SK-N-SH (cell line): ENCODE data around the gene DERA.

Experiments
- CHD2 ChIP-seq: fragments of 150-350 bp; IDR thresholded peaks from 2 replicates; pipeline ENCODE4 v1.6.1; 2018; ENCODE audit warnings: low read length; ENCODE audit not compliant: partially characterized antibody
- FOSL2 ChIP-seq: IDR thresholded peaks from 2 replicates; pipeline ENCODE4 v1.4.0; 2012; ENCODE audit warnings: low read depth, mild to moderate bottlenecking, moderate library complexity, borderline replicate concordance
- FOXJ3 ChIP-seq: sonication (generic); formaldehyde crosslinking; IDR thresholded peaks from 2 replicates; pipeline ENCODE4 v1.5.1; 2020; ENCODE audit warnings: mild to moderate bottlenecking, missing genetic modification reagents
- MEF2A ChIP-seq: IDR thresholded peaks from 2 replicates; pipeline ENCODE4 v1.4.0; 2012; ENCODE audit warnings: low read depth, borderline replicate concordance
- RCOR1 ChIP-seq: fragments of 150-350 bp; IDR thresholded peaks from 2 replicates; pipeline ENCODE4 v1.6.1; 2017; ENCODE audit warnings: antibody characterized with exemption, low read length
- REST ChIP-seq: IDR thresholded peaks from 2 replicates; pipeline ENCODE4 v1.6.1; 2012; ENCODE audit warnings: mild to moderate bottlenecking, low read depth, low read length, moderate library complexity
- SIN3A ChIP-seq: IDR thresholded peaks from 2 replicates; pipeline ENCODE4 v1.6.1; 2012; ENCODE audit warnings: low read depth, mild to moderate bottlenecking, low read length, moderate library complexity, borderline replicate concordance
- SMC3 ChIP-seq: IDR thresholded peaks from 2 replicates; pipeline ENCODE4 v1.6.1; 2012; ENCODE audit warnings: low read depth, low read length, improper control_type of control experiment
- TAF1 ChIP-seq: IDR thresholded peaks from 2 replicates; pipeline ENCODE4 v1.6.1; 2012; ENCODE audit warnings: low read depth, mild to moderate bottlenecking, low read length, moderate library complexity, borderline replicate concordance
- TCF12 ChIP-seq: IDR thresholded peaks from 2 replicates; pipeline ENCODE4 v1.4.0; 2012
- TEAD4 ChIP-seq: IDR thresholded peaks from 2 replicates; pipeline ENCODE4 v1.4.0; 2012; ENCODE audit warnings: mild to moderate bottlenecking, borderline replicate concordance; ENCODE audit not compliant: insufficient read depth
- TF ChIP-seq, protein P1 (sequence below): fragments of 200-600 bp; sonication (generic); IDR thresholded peaks from 2 replicates; pipeline ENCODE4 v1.6.1; 2017; ENCODE audit warnings: antibody characterized with exemption, mild to moderate bottlenecking, moderate library complexity
- TF ChIP-seq, protein P2 (sequence below): fragments of 150-350 bp; IDR thresholded peaks from 2 replicates; pipeline ENCODE4 v1.6.1; 2017; ENCODE audit warnings: antibody characterized with exemption, low read length, low read depth, borderline replicate concordance
- TF ChIP-seq, protein P3 (sequence below): IDR thresholded peaks from 2 replicates; pipeline ENCODE4 v1.4.0; 2012; ENCODE audit warnings: low read depth, borderline replicate concordance

- TF ChIP-seq TCF12 (no peak), SIN3A (no peak), SMC3 (no peak), FOSL2 (no peak), REST (no peak), TAF1 (no peak), MEF2A (no peak), CHD2 (no peak), RCOR1 (no peak), FOXJ3 (CRISPR knock-in tag) (no peak), TEAD4 (no peak)
- TF ChIP-seq, protein P1, sequence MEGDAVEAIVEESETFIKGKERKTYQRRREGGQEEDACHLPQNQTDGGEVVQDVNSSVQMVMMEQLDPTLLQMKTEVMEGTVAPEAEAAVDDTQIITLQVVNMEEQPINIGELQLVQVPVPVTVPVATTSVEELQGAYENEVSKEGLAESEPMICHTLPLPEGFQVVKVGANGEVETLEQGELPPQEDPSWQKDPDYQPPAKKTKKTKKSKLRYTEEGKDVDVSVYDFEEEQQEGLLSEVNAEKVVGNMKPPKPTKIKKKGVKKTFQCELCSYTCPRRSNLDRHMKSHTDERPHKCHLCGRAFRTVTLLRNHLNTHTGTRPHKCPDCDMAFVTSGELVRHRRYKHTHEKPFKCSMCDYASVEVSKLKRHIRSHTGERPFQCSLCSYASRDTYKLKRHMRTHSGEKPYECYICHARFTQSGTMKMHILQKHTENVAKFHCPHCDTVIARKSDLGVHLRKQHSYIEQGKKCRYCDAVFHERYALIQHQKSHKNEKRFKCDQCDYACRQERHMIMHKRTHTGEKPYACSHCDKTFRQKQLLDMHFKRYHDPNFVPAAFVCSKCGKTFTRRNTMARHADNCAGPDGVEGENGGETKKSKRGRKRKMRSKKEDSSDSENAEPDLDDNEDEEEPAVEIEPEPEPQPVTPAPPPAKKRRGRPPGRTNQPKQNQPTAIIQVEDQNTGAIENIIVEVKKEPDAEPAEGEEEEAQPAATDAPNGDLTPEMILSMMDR: no peak
- TF ChIP-seq, protein P2, sequence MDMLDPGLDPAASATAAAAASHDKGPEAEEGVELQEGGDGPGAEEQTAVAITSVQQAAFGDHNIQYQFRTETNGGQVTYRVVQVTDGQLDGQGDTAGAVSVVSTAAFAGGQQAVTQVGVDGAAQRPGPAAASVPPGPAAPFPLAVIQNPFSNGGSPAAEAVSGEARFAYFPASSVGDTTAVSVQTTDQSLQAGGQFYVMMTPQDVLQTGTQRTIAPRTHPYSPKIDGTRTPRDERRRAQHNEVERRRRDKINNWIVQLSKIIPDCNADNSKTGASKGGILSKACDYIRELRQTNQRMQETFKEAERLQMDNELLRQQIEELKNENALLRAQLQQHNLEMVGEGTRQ: no peak
- TF ChIP-seq, protein P3, sequence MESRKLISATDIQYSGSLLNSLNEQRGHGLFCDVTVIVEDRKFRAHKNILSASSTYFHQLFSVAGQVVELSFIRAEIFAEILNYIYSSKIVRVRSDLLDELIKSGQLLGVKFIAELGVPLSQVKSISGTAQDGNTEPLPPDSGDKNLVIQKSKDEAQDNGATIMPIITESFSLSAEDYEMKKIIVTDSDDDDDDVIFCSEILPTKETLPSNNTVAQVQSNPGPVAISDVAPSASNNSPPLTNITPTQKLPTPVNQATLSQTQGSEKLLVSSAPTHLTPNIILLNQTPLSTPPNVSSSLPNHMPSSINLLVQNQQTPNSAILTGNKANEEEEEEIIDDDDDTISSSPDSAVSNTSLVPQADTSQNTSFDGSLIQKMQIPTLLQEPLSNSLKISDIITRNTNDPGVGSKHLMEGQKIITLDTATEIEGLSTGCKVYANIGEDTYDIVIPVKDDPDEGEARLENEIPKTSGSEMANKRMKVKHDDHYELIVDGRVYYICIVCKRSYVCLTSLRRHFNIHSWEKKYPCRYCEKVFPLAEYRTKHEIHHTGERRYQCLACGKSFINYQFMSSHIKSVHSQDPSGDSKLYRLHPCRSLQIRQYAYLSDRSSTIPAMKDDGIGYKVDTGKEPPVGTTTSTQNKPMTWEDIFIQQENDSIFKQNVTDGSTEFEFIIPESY: no peak
These were observed 22.6 kb downstream of the DERA start for GRCh38 chr12:15933751-15934150.
